CD4-positive, alpha-beta T cell treated with Interleukin-10 for 1 hour (primary cell): ENCODE measurements around the gene COL17A1.

ENCODE experiments used
- DNase-seq: peaks from one replicate; pipeline ENCODE4 v3.0.0-alpha.2; 2020

Gene COL17A1

GRCh38 chr10:104096692-104097091 is 11.0 kb upstream of the COL17A1 start:
- DNase-seq: no peak

GRCh38 chr10:104092749-104093148 is 7.1 kb upstream of the COL17A1 start:
- no peak for DNase-seq

- no peak for DNase-seq
These were observed 4.9 kb upstream of the COL17A1 start for GRCh38 chr10:104090611-104091010.

DNA sequence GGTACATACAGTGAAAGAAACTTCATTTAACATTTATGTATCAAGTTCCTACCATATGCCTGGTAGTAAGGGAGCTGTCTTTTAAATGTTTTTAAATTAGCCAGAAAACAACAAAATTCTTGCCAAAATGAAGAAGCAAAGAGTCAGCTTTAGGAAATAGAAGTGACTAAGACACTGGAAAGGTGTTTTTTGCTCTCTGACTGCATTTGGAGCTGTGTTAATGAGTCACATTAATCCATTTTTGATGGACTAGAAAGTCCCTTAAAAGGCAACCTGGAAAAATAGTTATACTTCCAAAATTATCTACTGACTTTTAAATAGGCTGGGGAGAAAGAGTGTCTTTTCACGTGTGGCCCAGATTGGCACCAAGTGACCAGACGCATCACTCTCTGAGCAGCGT is 3.9 kb upstream of the COL17A1 start:
- DNase-seq: no peak

- DNase-seq: no peak
These were observed 2.6 kb upstream of the COL17A1 start for GRCh38 chr10:104088239-104088638.

DNA sequence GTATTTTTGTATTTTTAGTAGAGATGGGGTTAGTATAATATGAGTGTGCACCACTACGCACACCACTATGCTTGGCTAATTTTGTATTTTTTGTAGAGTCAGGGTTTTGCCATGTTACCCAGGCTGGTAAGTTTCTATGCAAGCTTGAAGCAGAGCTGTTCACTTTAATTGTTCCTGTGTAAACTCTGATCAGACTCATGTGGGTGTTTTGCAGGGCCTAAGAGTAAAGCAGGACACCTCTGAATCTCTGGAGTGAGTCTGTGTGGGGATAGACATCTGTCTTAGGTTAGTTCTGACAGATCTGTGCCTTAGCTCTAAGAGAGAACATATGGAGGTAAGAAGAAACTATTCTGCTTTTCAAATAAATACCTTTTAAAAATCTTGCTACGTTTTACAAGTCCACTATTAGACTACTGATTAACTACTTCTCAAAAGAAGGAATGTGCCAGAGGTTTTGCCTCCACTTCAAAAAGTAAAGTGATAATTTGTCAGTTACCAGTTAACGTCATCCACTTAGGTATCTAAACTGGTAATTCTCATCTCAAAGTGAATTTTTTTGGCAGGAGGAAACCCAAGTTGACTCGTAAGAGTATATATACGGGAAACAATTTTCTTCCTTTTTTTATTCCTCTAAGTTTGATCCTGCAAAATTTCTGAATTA is 1.1 kb downstream of the COL17A1 start:
- DNase-seq: no peak

DNA sequence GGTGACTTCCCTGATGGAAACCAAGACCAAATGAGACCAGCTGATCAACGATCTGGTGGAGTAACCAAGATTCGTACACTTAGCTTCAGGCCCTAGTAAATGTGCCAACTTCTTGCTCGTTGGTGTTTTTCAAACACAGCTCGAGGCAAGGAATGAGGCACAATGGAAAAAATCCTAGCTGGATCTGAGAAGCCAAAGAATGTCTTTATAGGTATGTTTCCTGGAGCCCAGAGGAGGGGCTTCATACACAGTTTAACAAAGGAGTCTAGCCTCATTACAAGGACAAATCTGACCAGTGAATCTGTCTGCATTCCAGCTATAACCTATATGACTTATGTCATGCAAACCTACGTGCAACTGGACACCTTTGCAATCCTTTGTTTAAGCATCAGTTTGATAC is 3.7 kb downstream of the COL17A1 start:
- no peak for DNase-seq

DNA sequence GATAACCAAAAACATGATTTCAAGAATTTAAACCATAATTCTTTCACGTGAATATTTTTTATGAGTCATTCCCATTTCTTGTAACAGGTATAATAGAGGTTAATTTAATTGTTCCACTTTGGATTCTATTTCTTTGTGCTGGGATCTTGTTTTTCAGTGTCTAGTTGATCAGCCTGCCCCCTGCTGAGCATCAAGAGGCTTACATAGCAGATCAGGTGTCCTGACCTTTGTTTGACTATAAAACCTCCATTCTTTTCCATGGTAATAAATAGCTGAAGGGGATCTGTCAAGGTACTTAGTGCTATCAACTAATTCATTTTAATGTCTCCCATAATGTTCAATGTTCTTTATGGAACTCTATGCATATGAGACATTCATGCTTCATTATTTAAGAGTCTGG is 4.9 kb downstream of the COL17A1 start:
- peak; percentile 34 for DNase-seq

- DNase-seq: no peak
These were observed 8.0 kb downstream of the COL17A1 start for GRCh38 chr10:104077663-104078151.

DNA sequence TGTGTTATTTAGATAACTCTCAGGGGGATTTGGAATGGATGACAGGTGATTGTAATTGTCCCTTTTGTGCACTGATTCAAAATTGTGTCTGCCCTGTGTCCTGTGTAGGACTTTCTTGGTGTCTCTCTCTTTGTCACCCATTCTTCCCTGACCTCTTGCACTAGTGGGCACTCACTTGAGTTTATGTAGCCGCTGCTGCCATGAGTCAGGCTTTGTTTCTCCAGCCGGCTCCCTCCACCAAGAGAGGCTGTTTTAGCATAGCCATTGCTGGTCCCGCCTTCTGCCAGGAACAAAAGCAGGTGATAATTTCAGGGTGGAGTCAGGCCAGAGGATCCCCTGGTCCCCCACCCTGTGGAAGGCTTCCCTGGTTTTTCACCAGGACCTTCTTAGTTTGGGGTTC is 8.4 kb downstream of the COL17A1 start:
- DNase-seq: no peak

GRCh38 chr10:104076743-104077160 is 8.9 kb downstream of the COL17A1 start:
- DNase-seq: no peak

- DNase-seq: no peak
These were observed 11.2 kb downstream of the COL17A1 start for GRCh38 chr10:104074505-104074904.

DNA sequence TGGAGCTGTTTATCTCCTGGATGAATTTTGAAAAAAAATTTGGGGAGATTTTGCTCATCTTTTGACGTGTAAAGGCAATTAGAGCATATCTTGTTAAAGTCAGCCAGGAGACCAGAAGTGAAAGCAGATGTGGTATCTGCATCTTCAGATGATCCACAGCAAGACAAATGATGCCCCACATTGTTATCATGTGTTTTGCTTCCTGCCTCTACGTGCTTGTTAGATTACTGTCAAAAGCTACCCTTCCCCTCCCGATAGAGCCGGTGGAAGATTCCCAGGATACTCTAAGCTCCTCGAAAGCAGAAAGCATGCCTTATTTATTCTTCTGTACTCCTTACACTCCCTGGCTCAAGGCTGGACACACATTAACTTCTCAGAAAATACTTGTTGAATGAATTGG is 12.9 kb downstream of the COL17A1 start:
- no peak for DNase-seq

GRCh38 chr10:104069613-104070012 is 16.1 kb downstream of the COL17A1 start:
- DNase-seq: no peak

GRCh38 chr10:104067525-104067924 is 18.2 kb downstream of the COL17A1 start:
- no peak for DNase-seq

DNA sequence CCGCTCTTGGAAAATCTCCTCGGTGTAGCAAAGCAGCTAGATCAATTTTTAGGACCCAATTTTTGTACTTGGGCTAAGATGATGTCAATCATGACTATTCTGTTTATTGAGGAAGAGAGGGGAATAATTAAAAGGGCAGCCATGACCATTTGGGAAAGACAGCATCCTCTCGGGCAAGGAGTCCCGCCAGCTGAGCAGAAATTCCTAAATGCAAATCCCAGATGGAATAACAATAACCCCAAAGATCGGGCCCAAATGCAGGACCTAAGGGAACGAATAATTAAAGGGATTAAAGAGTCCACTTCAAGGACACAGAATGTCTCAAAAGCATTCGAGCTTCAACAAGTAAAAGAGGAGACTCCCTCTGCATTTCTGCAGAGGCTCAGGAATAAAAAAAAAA is 18.7 kb downstream of the COL17A1 start:
- DNase-seq: no peak

DNA sequence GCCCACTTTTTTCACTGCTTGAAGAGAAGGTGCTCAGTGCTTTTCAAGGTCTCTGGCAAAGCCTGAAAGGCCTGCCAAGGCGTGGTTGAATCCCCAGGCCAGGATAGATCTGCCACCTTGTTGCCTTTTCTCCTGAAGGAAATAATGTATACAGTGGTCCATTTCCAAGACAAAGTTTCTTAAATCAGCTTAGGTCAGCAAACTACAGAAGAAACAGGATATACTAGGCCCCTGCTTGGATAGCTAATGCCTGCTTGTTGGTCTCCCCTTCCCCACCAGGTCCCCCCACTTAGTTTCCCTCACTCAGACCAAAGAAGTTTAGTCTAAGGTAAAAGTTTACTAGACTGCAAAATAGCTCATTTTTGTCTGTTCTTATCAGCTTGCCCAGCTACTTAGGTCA is 19.9 kb downstream of the COL17A1 start:
- DNase-seq: no peak

DNA sequence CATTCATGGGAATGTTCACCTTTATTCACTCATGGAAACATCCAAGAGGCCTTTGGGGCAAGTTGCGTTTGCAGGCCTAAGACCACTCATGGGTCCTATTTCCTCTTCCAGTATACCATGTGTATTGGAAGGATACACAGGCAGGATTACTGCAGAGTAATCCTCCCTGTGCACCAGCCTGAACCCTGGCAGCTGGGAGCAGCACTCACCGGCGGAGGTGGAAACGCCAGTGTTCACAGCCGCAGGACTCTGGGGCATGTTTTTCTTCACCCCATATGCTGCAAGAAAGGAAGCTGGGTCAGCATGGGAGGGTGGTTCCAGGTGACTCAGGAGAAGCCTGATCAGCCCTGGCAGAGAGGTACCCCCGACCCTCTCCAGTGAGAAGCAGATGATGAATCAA is 24.5 kb downstream of the COL17A1 start:
- no peak for DNase-seq

GRCh38 chr10:104059364-104059763 is 26.3 kb downstream of the COL17A1 start:
- DNase-seq: no peak

- no peak for DNase-seq
These were observed 28.0 kb downstream of the COL17A1 start for GRCh38 chr10:104057717-104058116.

GRCh38 chr10:104056619-104057273 is 28.9 kb downstream of the COL17A1 start:
- no peak for DNase-seq

- no peak for DNase-seq
These were observed 31.2 kb downstream of the COL17A1 start for GRCh38 chr10:104054430-104054829.

DNA sequence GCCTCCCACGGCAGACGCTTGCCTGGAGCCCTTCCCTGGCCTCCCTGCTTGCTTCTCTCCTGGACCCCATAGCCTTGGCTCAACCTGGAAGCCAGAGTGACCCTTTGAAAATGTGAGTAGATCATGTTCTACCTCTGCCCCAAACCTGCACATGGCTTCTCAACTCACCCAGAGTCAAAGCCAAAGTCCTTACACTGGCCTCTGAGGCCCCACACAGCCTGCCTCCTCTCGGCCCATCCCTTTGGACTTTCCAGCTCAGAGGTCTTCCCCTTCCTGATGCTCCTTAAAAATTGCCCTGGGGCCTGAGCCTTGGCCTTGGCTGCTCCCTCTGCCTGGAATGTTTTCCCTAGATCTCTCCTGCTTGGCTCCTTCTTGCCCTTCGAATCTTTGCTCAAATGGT is 32.5 kb downstream of the COL17A1 start:
- DNase-seq: no peak

DNA sequence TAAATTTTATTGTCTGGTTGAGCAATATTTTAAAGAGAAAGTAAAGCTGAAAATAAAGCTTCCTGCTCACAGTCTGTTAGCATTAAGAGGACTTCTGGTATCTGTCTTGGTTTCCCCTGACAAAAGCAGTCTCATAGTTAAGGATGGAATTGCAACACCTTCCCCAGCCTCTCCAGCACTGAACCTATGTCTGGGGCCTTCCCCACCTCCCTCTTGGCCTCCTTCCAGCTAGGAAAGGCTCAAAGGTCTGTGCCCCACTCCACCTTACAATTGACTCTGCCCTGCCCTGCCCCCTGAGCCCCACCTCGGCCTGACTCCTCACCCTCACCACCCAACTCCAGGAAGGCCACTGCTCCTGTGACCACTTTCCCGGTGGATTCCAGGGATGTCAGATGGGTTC is 33.2 kb downstream of the COL17A1 start:
- no peak for DNase-seq
